H1 (cell line): ENCODE measurements around the gene C8B. TPM values are rescaled to one million over a fixed set of nuclear protein-coding genes. Genes with fewer than 3 reads are reported as not detected.

Experiments used
- CTCF ChIA-PET: fragments of 300-600 bp; sonication (Branson Sonifier 250); formaldehyde crosslinking; loops from one replicate; lab custom pipeline; 2021; ENCODE audit not compliant: partially characterized antibody; lab: Charles Lee
- POLR2A ChIA-PET: fragments of 300-600 bp; sonication (Branson Sonifier 250); formaldehyde crosslinking; loops from one replicate; lab custom pipeline; 2021; ENCODE audit warnings: inconsistent platforms; ENCODE audit not compliant: partially characterized antibody; lab: Charles Lee
- DNase-seq, 2 experiments: peaks; one replicate each; pipeline versions ENCODE4 v3.0.0 to v3.0.0-alpha.2; 2010 to 2022; ENCODE audit warnings: low spot score in 2 of 2, low read depth in 1 of 2, mixed read lengths in 1 of 2
- FAIRE-seq: peaks from 2 replicates; lab custom pipeline; 2011; peaks lifted over from hg19 to GRCh38; lab: Jason Lieb, UNC
- H2AFZ ChIP-seq: 2 replicates; pipeline ENCODE4 v1.8.1; 2012; ENCODE audit warnings: low read length, inconsistent platforms
- H2AK5ac ChIP-seq: 2 replicates; pipeline ENCODE4 v1.6.1; 2013; ENCODE audit warnings: low read depth, low read length
- H2BK120ac ChIP-seq: replicated peaks from 2 replicates; pipeline ENCODE3; 2013; ENCODE audit warnings: low read depth, low read length, inconsistent platforms
- H2BK12ac ChIP-seq: 2 replicates; pipeline ENCODE4 v1.6.1; 2013; ENCODE audit warnings: low read depth, low read length
- H2BK15ac ChIP-seq: 2 replicates; pipeline ENCODE4 v1.6.1; 2013; ENCODE audit warnings: low read length
- H2BK20ac ChIP-seq: 2 replicates; pipeline ENCODE4 v1.6.1; 2013; ENCODE audit warnings: low read length
- H2BK5ac ChIP-seq: 2 replicates; pipeline ENCODE4 v1.6.1; 2013; ENCODE audit warnings: low read depth, low read length
- H3K14ac ChIP-seq: 2 replicates; pipeline ENCODE4 v1.6.1; 2013; ENCODE audit warnings: inconsistent platforms; ENCODE audit not compliant: insufficient read length
- H3K18ac ChIP-seq: 2 replicates; pipeline ENCODE4 v1.6.1; 2013; ENCODE audit warnings: low read length; ENCODE audit errors: extremely low read depth
- H3K23ac ChIP-seq: 2 replicates; pipeline ENCODE4 v1.6.1; 2013; ENCODE audit warnings: inconsistent platforms; ENCODE audit not compliant: insufficient read length
- H3K23me2 ChIP-seq: 2 replicates; pipeline ENCODE4 v1.6.1; 2013; ENCODE audit warnings: low read depth, low read length
- H3K27ac ChIP-seq: 2 replicates; pipeline ENCODE4 v1.6.1; 2011; ENCODE audit warnings: low read depth, low read length, inconsistent platforms
- H3K27me3 ChIP-seq, 4 experiments: replicated peaks in 1 of 4; 1 replicate in 1 of 4; 2 replicates in 3 of 4; pipeline versions ENCODE4 v1.6.1 to v1.8.1; 2011 to 2013; ENCODE audit warnings: low read length in 3 of 4, mild to moderate bottlenecking in 3 of 4, inconsistent platforms in 2 of 4, mixed read lengths in 2 of 4, moderate library complexity in 1 of 4; ENCODE audit not compliant: control insufficient read depth in 3 of 4, insufficient read depth in 3 of 4; ENCODE audit errors: extremely low read depth in 1 of 4
- H3K36me3 ChIP-seq, 4 experiments: 2 replicates each; pipeline versions ENCODE4 v1.6.1 to v1.8.1; 2011 to 2013; ENCODE audit warnings: mild to moderate bottlenecking in 4 of 4, low read length in 3 of 4, moderate library complexity in 2 of 4, control low read depth in 1 of 4, inconsistent platforms in 1 of 4; ENCODE audit not compliant: insufficient read depth in 4 of 4, control insufficient read depth in 2 of 4
- H3K4ac ChIP-seq: replicated peaks from 2 replicates; pipeline ENCODE3; 2013; ENCODE audit warnings: low read length, low read depth, mixed read lengths, inconsistent platforms; ENCODE audit not compliant: insufficient read length
- H3K4me1 ChIP-seq, 4 experiments: replicated peaks in 1 of 4; 1 replicate in 1 of 4; 2 replicates in 3 of 4; pipeline versions ENCODE4 v1.6.1 to v1.8.1; 2011 to 2013; ENCODE audit warnings: low read length in 3 of 4, inconsistent platforms in 2 of 4, mixed read lengths in 1 of 4; ENCODE audit not compliant: insufficient read depth in 4 of 4, control insufficient read depth in 3 of 4
- H3K4me2 ChIP-seq, 2 experiments: 2 replicates each; pipeline versions ENCODE4 v1.6.1 to v1.8.1; 2011 to 2013; ENCODE audit warnings: low read depth in 2 of 2, low read length in 2 of 2, control low read depth in 1 of 2, inconsistent platforms in 1 of 2, mild to moderate bottlenecking in 1 of 2; ENCODE audit not compliant: insufficient read depth in 1 of 2
- H3K4me3 ChIP-seq, 4 experiments: fragments of 200-600, 300-600 bp in 1 of 4; sonication (generic), shearing (Covaris generic), sonication (Bioruptor Twin) in 1 of 4; 2 replicates each; pipeline versions ENCODE4 v1.5.1 to v1.8.1; 2011 to 2016; ENCODE audit warnings: low read length in 4 of 4, low read depth in 3 of 4, control low read depth in 2 of 4, inconsistent platforms in 2 of 4, mild to moderate bottlenecking in 2 of 4, mixed read lengths in 1 of 4, moderate library complexity in 1 of 4; ENCODE audit not compliant: insufficient read depth in 2 of 4; ENCODE audit errors: extremely low read depth in 1 of 4
- H3K56ac ChIP-seq: replicated peaks from 2 replicates; pipeline ENCODE3; 2013; ENCODE audit warnings: low read depth, mild to moderate bottlenecking, mixed read lengths, low read length, inconsistent platforms; ENCODE audit not compliant: insufficient read length
- H3K79me1 ChIP-seq: 2 replicates; pipeline ENCODE4 v1.6.1; 2013; ENCODE audit warnings: low read depth, low read length, control low read depth
- H3K79me2 ChIP-seq, 2 experiments: 2 replicates each; pipeline versions ENCODE4 v1.6.1 to v1.8.1; 2012 to 2013; ENCODE audit warnings: low read length in 2 of 2, mild to moderate bottlenecking in 2 of 2, inconsistent platforms in 1 of 2; ENCODE audit not compliant: insufficient read depth in 2 of 2, control insufficient read depth in 1 of 2
- H3K9ac ChIP-seq, 4 experiments: replicated peaks in 1 of 4; 1 replicate in 1 of 4; 2 replicates in 3 of 4; pipeline versions ENCODE4 v1.6.1 to v1.8.1; 2011 to 2013; ENCODE audit warnings: low read depth in 3 of 4, low read length in 3 of 4, control low read depth in 2 of 4, mild to moderate bottlenecking in 2 of 4, moderate library complexity in 2 of 4, inconsistent platforms in 1 of 4; ENCODE audit errors: extremely low read depth in 1 of 4
- H3K9me3 ChIP-seq, 2 experiments: 2 replicates each; pipeline versions ENCODE4 v1.6.1 to v1.8.1; 2012 to 2013; ENCODE audit warnings: mild to moderate bottlenecking in 2 of 2, moderate library complexity in 2 of 2, control low read depth in 1 of 2, inconsistent platforms in 1 of 2, low read depth in 1 of 2, low read length in 1 of 2, mixed read lengths in 1 of 2; ENCODE audit not compliant: insufficient read depth in 2 of 2
- H4K20me1 ChIP-seq, 2 experiments: replicated peaks in 1 of 2; 2 replicates each; pipeline versions ENCODE3 to v1.8.1; 2011 to 2013; ENCODE audit warnings: inconsistent platforms in 2 of 2, low read length in 2 of 2, mild to moderate bottlenecking in 1 of 2; ENCODE audit not compliant: insufficient read depth in 2 of 2, control insufficient read depth in 1 of 2
- H4K5ac ChIP-seq: 2 replicates; pipeline ENCODE4 v1.6.1; 2013; ENCODE audit warnings: low read length, low read depth, mixed read lengths, inconsistent platforms; ENCODE audit not compliant: insufficient read length
- H4K8ac ChIP-seq: 2 replicates; pipeline ENCODE4 v1.8.0; 2013; ENCODE audit warnings: mild to moderate bottlenecking, moderate library complexity, low read length, inconsistent platforms; ENCODE audit not compliant: insufficient read depth; ENCODE audit errors: extremely low read depth
- H4K91ac ChIP-seq: replicated peaks from 2 replicates; pipeline ENCODE3; 2013; ENCODE audit warnings: low read length, mixed read lengths, inconsistent platforms; ENCODE audit not compliant: insufficient read length
- BACH1 ChIP-seq: IDR thresholded peaks from 2 replicates; pipeline ENCODE4 v1.6.1; 2012; ENCODE audit warnings: low read length, improper control_type of control experiment
- CTBP2 ChIP-seq: IDR thresholded peaks from 2 replicates; pipeline ENCODE4 v1.7.0; 2011; ENCODE audit warnings: borderline replicate concordance, mild to moderate bottlenecking, moderate library complexity, mixed read lengths, low read length; ENCODE audit not compliant: insufficient read depth, insufficient read length
- E2F6 ChIP-seq: IDR thresholded peaks from 2 replicates; pipeline ENCODE4 v1.6.1; 2012; ENCODE audit warnings: inconsistent platforms
- EGR1 ChIP-seq: IDR thresholded peaks from 2 replicates; pipeline ENCODE4 v1.6.1; 2011; ENCODE audit warnings: low read depth, low read length, borderline replicate concordance
- GTF2F1 ChIP-seq: IDR thresholded peaks from 2 replicates; pipeline ENCODE4 v1.6.1; 2012; ENCODE audit warnings: low read depth, low read length, improper control_type of control experiment, borderline replicate concordance
- HDAC6 ChIP-seq: IDR thresholded peaks from one replicate; pipeline ENCODE4 v1.7.1; 2012; ENCODE audit warnings: low read depth, mild to moderate bottlenecking, inconsistent platforms, low read length, moderate library complexity
- RNF2 ChIP-seq: fragments of 200-900, 300-1000 bp; sonication (generic); IDR thresholded peaks from 2 replicates; pipeline ENCODE4 v1.7.1; 2016; ENCODE audit warnings: borderline replicate concordance, low read depth, mild to moderate bottlenecking, antibody characterized with exemption, low read length; ENCODE audit not compliant: poor library complexity, severe bottlenecking; ENCODE audit errors: missing control alignments
- RXRA ChIP-seq: IDR thresholded peaks from 2 replicates; pipeline ENCODE4 v1.6.1; 2011; ENCODE audit warnings: low read depth, mild to moderate bottlenecking, low read length, moderate library complexity; ENCODE audit not compliant: insufficient read depth
- SP1 ChIP-seq: IDR thresholded peaks from 2 replicates; pipeline ENCODE4 v1.6.1; 2011; ENCODE audit warnings: low read depth, low read length
- TCF12 ChIP-seq: IDR thresholded peaks from 2 replicates; pipeline ENCODE4 v1.6.1; 2011; ENCODE audit warnings: low read depth, mild to moderate bottlenecking, low read length
- TEAD4 ChIP-seq: IDR thresholded peaks from 2 replicates; pipeline ENCODE4 v1.6.1; 2012; ENCODE audit warnings: low read depth, low read length, inconsistent platforms, mixed read lengths
- YY1 ChIP-seq: IDR thresholded peaks from 2 replicates; pipeline ENCODE4 v1.6.1; 2011; ENCODE audit warnings: low read depth, mild to moderate bottlenecking, low read length
- WGBS, 2 experiments: shearing (Covaris generic) in 1 of 2; methylation state at CpG; one replicate each; pipeline versions ENCODE4 v1.1.6 to v1.1.7; 2013 to 2015; ENCODE audit warnings: low lambda C conversion rate in 2 of 2, mixed read lengths in 2 of 2, inconsistent platforms in 1 of 2, low coverage in 1 of 2, missing lambda C conversion rate in 1 of 2; ENCODE audit not compliant: insufficient replicate concordance in 2 of 2, insufficient coverage in 1 of 2, insufficient read length in 1 of 2; ENCODE audit errors: extremely low coverage in 1 of 2, missing lambda C conversion rate in 1 of 2; 5-methylcytosine and 5-hydroxymethylcytosine counted together
- polyA plus RNA-seq, 7 experiments: library from polyadenylated mRNA; depleted of rRNA in 3 of 7; stranded (reverse) in 5 of 7; unstranded in 2 of 7; fragments of >200 nt in 5 of 7; fragments of 200-250 nt in 2 of 7; gene quantifications; 1 replicate in 5 of 7; 2 replicates in 1 of 7; 4 replicates in 1 of 7; pipeline versions ENCODE4 v1.2.1 to v1.2.3, GENCODE V29; 2011 to 2013; ENCODE audit warnings: missing spikeins in 2 of 7, mixed read lengths in 2 of 7
- total RNA-seq: library from RNA; stranded (reverse); fragmentation: NEBNext Ultra II Directional; extraction: Animal tissue kit (Norgen Biotek cat#: 25700); gene quantifications from 2 replicates; pipeline ENCODE4 v1.2.1, GENCODE V29; 2021

The C8B gene
- total and polyA plus RNA-seq, 2 of the 8 experiments (the other 6 are each of a cell fraction or from before 2014, with no cell fraction given), result not detected

GRCh38 chr1:56910441-56910985 lies 55.3 kb downstream of the C8B start:
- Histone ChIP-seq H2BK12ac (no peak overlapping the region), H4K91ac (no peak overlapping the region), H3K9ac (no peak overlapping the region), H3K4ac (no peak overlapping the region), H3K79me1 (no peaks in the 10 kb centered on the region), H3K14ac (no peak overlapping the region), H3K4me2 (no peak overlapping the region), H3K9me3 (no peaks in the 10 kb centered on the region), H3K27me3 (no peaks in the 10 kb centered on the region; a peak in 1 of 7 replicates), H2BK120ac (no peak overlapping the region), H4K8ac (no peak overlapping the region; the same call in 1 of the 2 replicates), H3K4me1 (no peaks in the 10 kb centered on the region), H2BK15ac (no peak overlapping the region), H2BK20ac (no peak overlapping the region), H3K36me3 (no peaks in the 10 kb centered on the region), H3K4me3 (no peak overlapping the region), H3K79me2 (no peaks in the 10 kb centered on the region), H3K27ac (no peak overlapping the region), H3K23ac (no peak overlapping the region), H3K56ac (no peak overlapping the region), H3K23me2 (no peaks in the 10 kb centered on the region), H2AK5ac (no peak overlapping the region), H2BK5ac (no peak overlapping the region), H3K18ac (no peak overlapping the region), H4K5ac (no peak overlapping the region), H2AFZ (no peak overlapping the region), H4K20me1 (no peaks in the 10 kb centered on the region)
- TF ChIP-seq GTF2F1, result no peak
- TF ChIP-seq CTBP2, result no peak
- TF ChIP-seq YY1, result no peak
- TF ChIP-seq RNF2, result no peak
- no peak for TF ChIP-seq RXRA
- no peak for TF ChIP-seq TCF12
- no peak for TF ChIP-seq BACH1
- TF ChIP-seq E2F6, result no peak
- no peak for TF ChIP-seq SP1
- TF ChIP-seq EGR1, result no peak
- TF ChIP-seq HDAC6, result no peak
- TF ChIP-seq TEAD4, result no peak
- DNase-seq, result no peak
- no peak for FAIRE-seq
- WGBS, 2 experiments, result 89% methylated on average over 4 of the region's 4 CpGs; no CpG with 5 or more reads in 1 of the 2 experiments
- POLR2A ChIA-PET, result no interaction called here
- CTCF ChIA-PET, result no interaction called here
